HEK293 (cell line): ENCODE data around the gene TXN.

Source experiments
- CTCF ChIA-PET: fragments of 350-600 bp; formaldehyde crosslinking; extraction: SDS; loops from one replicate; lab custom pipeline; 2021; ENCODE audit warnings: antibody characterized with exemption; lab: Yijun Ruan, JAX
- POLR2A ChIA-PET: fragments of 300-600 bp; formaldehyde crosslinking; extraction: SDS; loops from one replicate; lab custom pipeline; 2020; ENCODE audit warnings: antibody characterized with exemption, inconsistent platforms; lab: Yijun Ruan, JAX
- H3K27ac ChIP-seq: fragments of 200-500 bp; sonication (Bioruptor generic); 2 replicates; pipeline ENCODE4 v1.5.1; 2014; ENCODE audit warnings: low read depth, low read length, control low read depth, inconsistent platforms; ENCODE audit errors: extremely low read depth
- H3K36me3 ChIP-seq, 2 experiments: fragments of 200-500 bp in 1 of 2; sonication (Bioruptor generic) in 1 of 2; 1 replicate in 1 of 2; 2 replicates in 1 of 2; pipeline ENCODE4 v1.5.1; 2014 to 2017; ENCODE audit warnings: inconsistent platforms in 2 of 2, low read length in 2 of 2; ENCODE audit not compliant: control insufficient read depth in 2 of 2, insufficient read depth in 1 of 2
- H3K4me1 ChIP-seq: fragments of 200-500 bp; sonication (Bioruptor generic); 2 replicates; pipeline ENCODE4 v1.5.1; 2014; ENCODE audit warnings: mild to moderate bottlenecking, low read length, inconsistent platforms; ENCODE audit not compliant: control insufficient read depth, insufficient read depth
- H3K4me3 ChIP-seq: 2 replicates; pipeline ENCODE4 v1.5.1; 2011; ENCODE audit warnings: low read depth, mild to moderate bottlenecking, control low read depth, low read length, moderate library complexity
- H3K9me3 ChIP-seq: fragments of 200-500 bp; sonication (Bioruptor generic); 2 replicates; pipeline ENCODE4 v1.5.1; 2014; ENCODE audit warnings: low read depth, low read length, inconsistent platforms; ENCODE audit not compliant: control insufficient read depth, insufficient read depth
- GLIS1 ChIP-seq: fragments of 450-650 bp; formaldehyde crosslinking; IDR thresholded peaks from 2 replicates; pipeline ENCODE4 v1.5.1; 2016; ENCODE audit warnings: missing biosample characterization, missing genetic modification characterization
- OSR2 ChIP-seq: fragments of 450-650 bp; formaldehyde crosslinking; IDR thresholded peaks from 2 replicates; pipeline ENCODE4 v1.5.1; 2016; ENCODE audit warnings: missing biosample characterization, missing genetic modification characterization
- PATZ1 ChIP-seq: fragments of 450-650 bp; formaldehyde crosslinking; IDR thresholded peaks from 2 replicates; pipeline ENCODE4 v1.5.1; 2016; ENCODE audit warnings: missing biosample characterization, missing genetic modification characterization
- PRDM1 ChIP-seq: fragments of 450-650 bp; formaldehyde crosslinking; IDR thresholded peaks from 2 replicates; pipeline ENCODE4; 2016; ENCODE audit warnings: missing biosample characterization, missing genetic modification characterization
- SCRT1 ChIP-seq: fragments of 450-650 bp; formaldehyde crosslinking; IDR thresholded peaks from 2 replicates; pipeline ENCODE4 v1.5.1; 2016; ENCODE audit warnings: missing biosample characterization, missing genetic modification characterization, borderline replicate concordance
- SCRT2 ChIP-seq: fragments of 450-650 bp; formaldehyde crosslinking; IDR thresholded peaks from 2 replicates; pipeline ENCODE4 v1.5.1; 2016; ENCODE audit warnings: missing biosample characterization, missing genetic modification characterization
- WT1 ChIP-seq: fragments of 450-650 bp; formaldehyde crosslinking; IDR thresholded peaks from 2 replicates; pipeline ENCODE4 v1.5.1; 2016; ENCODE audit warnings: missing biosample characterization, missing genetic modification characterization
- ZBTB1 ChIP-seq: fragments of 450-650 bp; formaldehyde crosslinking; IDR thresholded peaks from 2 replicates; pipeline ENCODE4 v1.5.1; 2016; ENCODE audit warnings: missing biosample characterization, missing genetic modification characterization
- ZBTB26 ChIP-seq: fragments of 450-650 bp; formaldehyde crosslinking; optimal IDR thresholded peaks from 2 replicates; pipeline ENCODE3; 2016; ENCODE audit warnings: missing biosample characterization, mild to moderate bottlenecking, missing genetic modification characterization
- ZBTB8A ChIP-seq: fragments of 450-650 bp; formaldehyde crosslinking; IDR thresholded peaks from 2 replicates; pipeline ENCODE4 v1.5.1; 2016; ENCODE audit warnings: missing biosample characterization, missing genetic modification characterization
- ZFP37 ChIP-seq: fragments of 450-650 bp; formaldehyde crosslinking; IDR thresholded peaks from 2 replicates; pipeline ENCODE4 v1.5.1; 2016; ENCODE audit warnings: missing biosample characterization, missing genetic modification characterization
- ZNF133 ChIP-seq: fragments of 450-650 bp; formaldehyde crosslinking; IDR thresholded peaks from 2 replicates; pipeline ENCODE4 v1.5.1; 2016; ENCODE audit warnings: missing biosample characterization, missing genetic modification characterization
- ZNF223 ChIP-seq: fragments of 450-650 bp; formaldehyde crosslinking; IDR thresholded peaks from 2 replicates; pipeline ENCODE4 v1.5.1; 2016; ENCODE audit warnings: missing biosample characterization, missing genetic modification characterization
- ZNF292 ChIP-seq: fragments of 450-650 bp; formaldehyde crosslinking; IDR thresholded peaks from 2 replicates; pipeline ENCODE4 v1.5.1; 2016; ENCODE audit warnings: low read depth, missing biosample characterization, missing genetic modification characterization, borderline replicate concordance
- ZNF335 ChIP-seq: fragments of 450-650 bp; formaldehyde crosslinking; conservative IDR thresholded peaks from 2 replicates; pipeline ENCODE4 v1.5.1; 2016; ENCODE audit warnings: missing biosample characterization, missing genetic modification characterization
- ZNF433 ChIP-seq: fragments of 450-650 bp; formaldehyde crosslinking; IDR thresholded peaks from 2 replicates; pipeline ENCODE4 v1.5.1; 2016; ENCODE audit warnings: missing biosample characterization, missing genetic modification characterization, low read depth
- ZNF473 ChIP-seq: fragments of 450-650 bp; formaldehyde crosslinking; IDR thresholded peaks from 2 replicates; pipeline ENCODE4 v1.5.1; 2017; ENCODE audit warnings: missing biosample characterization, missing genetic modification characterization
- ZNF571 ChIP-seq: fragments of 450-650 bp; formaldehyde crosslinking; IDR thresholded peaks from 2 replicates; pipeline ENCODE4 v1.5.0; 2017; ENCODE audit warnings: missing biosample characterization, missing genetic modification characterization
- ZNF596 ChIP-seq: fragments of 450-650 bp; IDR thresholded peaks from 2 replicates; pipeline ENCODE4 v1.5.0; 2018; ENCODE audit warnings: missing biosample characterization, mild to moderate bottlenecking, missing genetic modification characterization, moderate library complexity
- ZNF785 ChIP-seq: fragments of 450-650 bp; formaldehyde crosslinking; IDR thresholded peaks from 2 replicates; pipeline ENCODE4 v1.5.1; 2016; ENCODE audit warnings: missing biosample characterization, missing genetic modification characterization
- ZXDB ChIP-seq: fragments of 450-650 bp; formaldehyde crosslinking; IDR thresholded peaks from 2 replicates; pipeline ENCODE4 v1.5.1; 2016; ENCODE audit warnings: missing biosample characterization, missing genetic modification characterization

The TXN gene

GRCh38 chr9:110287289-110287680, 31.0 kb upstream of the TXN start:
- TF ChIP-seq ZNF473 (tag by site-specific recombination): no peak
- TF ChIP-seq ZNF596: no peak
- TF ChIP-seq ZBTB1 (tag by site-specific recombination): no peak
- TF ChIP-seq ZNF223 (tag by site-specific recombination): no peak
- no peak for TF ChIP-seq PRDM1
- TF ChIP-seq WT1 (tag by site-specific recombination): no peak
- H3K27ac ChIP-seq: no peak overlapping the region
- H3K36me3 ChIP-seq: no peaks in the 10 kb centered on the region
- H3K4me3 ChIP-seq: no peak overlapping the region
- no peaks in the 10 kb centered on the region for H3K4me1 ChIP-seq
- CTCF ChIA-PET: interaction anchor here (0.6 to 1.2 kb wide), 3 partner anchors 337 to 1388 kb away, joined by 3 read pairs; no protein-coding TSS in a partner anchor
- POLR2A ChIA-PET: no interaction called here
- H3K9me3 ChIP-seq: no peaks in the 10 kb centered on the region

GRCh38 chr9:110284211-110284844, 28.0 kb upstream of the TXN start:
- ChIA-PET POLR2A (no interaction called here), CTCF (no interaction called here)
- H3K4me3 ChIP-seq: no peak overlapping the region
- H3K4me1 ChIP-seq: no peaks in the 10 kb centered on the region
- H3K36me3 ChIP-seq: no peaks in the 10 kb centered on the region
- no peak for TF ChIP-seq ZNF433 (tag by site-specific recombination)
- TF ChIP-seq OSR2 (tag by site-specific recombination): no peak
- TF ChIP-seq ZNF292: no peak
- no peak for TF ChIP-seq GLIS1 (tag by site-specific recombination)
- no peak for TF ChIP-seq ZBTB26
- no peak for TF ChIP-seq ZNF335 (tag by site-specific recombination)
- TF ChIP-seq ZBTB8A (tag by site-specific recombination): no peak
- TF ChIP-seq ZNF785: no peak
- no peak for TF ChIP-seq SCRT1 (tag by site-specific recombination)
- TF ChIP-seq, all 188 proteins: peak for 0
- no peak overlapping the region for H3K27ac ChIP-seq
- H3K9me3 ChIP-seq: no peaks in the 10 kb centered on the region

GRCh38 chr9:110283751-110284150, 27.4 kb upstream of the TXN start:
- H3K27ac ChIP-seq: no peak overlapping the region
- ChIA-PET CTCF (interaction anchor here (0.6 kb wide), 1 partner anchor 100 kb away, joined by 3 read pairs; no protein-coding TSS in a partner anchor), POLR2A (no interaction called here)
- no peaks in the 10 kb centered on the region for H3K36me3 ChIP-seq
- no peaks in the 10 kb centered on the region for H3K4me1 ChIP-seq
- no peaks in the 10 kb centered on the region for H3K9me3 ChIP-seq
- H3K4me3 ChIP-seq: no peak overlapping the region
- no peak for TF ChIP-seq ZNF571 (tag by site-specific recombination)
- no peak for TF ChIP-seq SCRT2 (tag by site-specific recombination)
- no peak for TF ChIP-seq ZNF133 (tag by site-specific recombination)
- no peak for TF ChIP-seq ZNF473 (tag by site-specific recombination)
- TF ChIP-seq PATZ1 (tag by site-specific recombination): no peak
- TF ChIP-seq ZFP37 (tag by site-specific recombination): no peak
- TF ChIP-seq ZXDB (tag by site-specific recombination): no peak
